Neural crest cell (in vitro differentiated cells): Measurements from ENCODE around the gene DDIAS. TPM values are rescaled to one million over a fixed set of nuclear protein-coding genes. Genes with fewer than 3 reads are reported as not detected.
"Not testable (repeated sequence)": the region's sequence is repeated elsewhere in the genome, so short reads cannot be mapped to it uniquely, and the experiment has no call there.

Source experiments
- DNase-seq: peaks from one replicate; pipeline ENCODE4 v3.0.0; 2021; ENCODE audit warnings: low read depth, mixed read lengths, low spot score
- H3K27ac Mint-ChIP-seq: one replicate; pipeline ENCODE4 v1.8.0; 2021; ENCODE audit warnings: mild to moderate bottlenecking, mixed read lengths; ENCODE audit not compliant: unreplicated experiment
- H3K27me3 Mint-ChIP-seq: 2 replicates; pipeline ENCODE4 v1.8.0; 2021; ENCODE audit warnings: low read depth, mild to moderate bottlenecking, mixed read lengths
- H3K36me3 Mint-ChIP-seq: 2 replicates; pipeline ENCODE4 v1.8.0; 2021; ENCODE audit warnings: low read depth, mild to moderate bottlenecking, mixed read lengths
- H3K4me1 Mint-ChIP-seq: 2 replicates; pipeline ENCODE4 v1.8.0; 2021; ENCODE audit warnings: mixed read lengths
- H3K4me3 Mint-ChIP-seq: one replicate; pipeline ENCODE4 v1.8.0; 2021; ENCODE audit warnings: mild to moderate bottlenecking, mixed read lengths
- H3K9me3 Mint-ChIP-seq: 2 replicates; pipeline ENCODE4 v1.8.0; 2021; ENCODE audit warnings: mixed read lengths
- total RNA-seq: library from RNA; stranded (reverse); gene quantifications from 2 replicates; pipeline ENCODE4 v1.2.1, GENCODE V29; 2021
- TF ChIP-seq, protein P1 (sequence below): fragments of 200-600 bp; sonication (generic); conservative IDR thresholded peaks from 2 replicates; pipeline ENCODE4 v1.5.0; 2021; ENCODE audit warnings: antibody characterized with exemption, mild to moderate bottlenecking

The DDIAS gene
- total RNA-seq, 1 donor from 2014 or later, result 23.2 TPM

DNA sequence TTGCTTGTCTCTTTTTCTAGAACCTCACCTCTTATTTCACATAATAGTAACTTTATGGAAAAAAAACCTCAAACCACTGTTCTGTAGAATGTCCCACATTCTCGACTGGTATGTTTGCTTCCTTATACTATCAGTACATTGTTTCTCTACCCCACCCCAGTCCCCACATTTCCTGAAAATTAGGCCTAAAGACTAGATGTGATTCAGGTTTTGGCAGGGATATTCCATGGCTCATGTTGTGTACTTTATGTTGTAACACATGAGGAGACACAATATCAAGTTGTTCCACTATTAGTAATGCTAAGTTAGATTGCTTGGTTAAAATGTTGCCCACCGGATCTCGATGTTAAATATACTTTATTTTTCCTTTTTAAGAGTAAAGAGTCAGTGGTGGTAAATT lies 34.7 kb downstream of the DDIAS start:
- TF ChIP-seq, protein P1, sequence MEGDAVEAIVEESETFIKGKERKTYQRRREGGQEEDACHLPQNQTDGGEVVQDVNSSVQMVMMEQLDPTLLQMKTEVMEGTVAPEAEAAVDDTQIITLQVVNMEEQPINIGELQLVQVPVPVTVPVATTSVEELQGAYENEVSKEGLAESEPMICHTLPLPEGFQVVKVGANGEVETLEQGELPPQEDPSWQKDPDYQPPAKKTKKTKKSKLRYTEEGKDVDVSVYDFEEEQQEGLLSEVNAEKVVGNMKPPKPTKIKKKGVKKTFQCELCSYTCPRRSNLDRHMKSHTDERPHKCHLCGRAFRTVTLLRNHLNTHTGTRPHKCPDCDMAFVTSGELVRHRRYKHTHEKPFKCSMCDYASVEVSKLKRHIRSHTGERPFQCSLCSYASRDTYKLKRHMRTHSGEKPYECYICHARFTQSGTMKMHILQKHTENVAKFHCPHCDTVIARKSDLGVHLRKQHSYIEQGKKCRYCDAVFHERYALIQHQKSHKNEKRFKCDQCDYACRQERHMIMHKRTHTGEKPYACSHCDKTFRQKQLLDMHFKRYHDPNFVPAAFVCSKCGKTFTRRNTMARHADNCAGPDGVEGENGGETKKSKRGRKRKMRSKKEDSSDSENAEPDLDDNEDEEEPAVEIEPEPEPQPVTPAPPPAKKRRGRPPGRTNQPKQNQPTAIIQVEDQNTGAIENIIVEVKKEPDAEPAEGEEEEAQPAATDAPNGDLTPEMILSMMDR, result no peak
- H3K27ac Mint-ChIP-seq, result no peak overlapping the region
- H3K9me3 Mint-ChIP-seq, result peaks cover 7% of the 10 kb centered on the region
- no peak for DNase-seq
- no peak overlapping the region for H3K4me3 Mint-ChIP-seq
- H3K36me3 Mint-ChIP-seq, result peaks cover 15% of the 10 kb centered on the region
- no peaks in the 10 kb centered on the region for H3K4me1 Mint-ChIP-seq
- no peaks in the 10 kb centered on the region for H3K27me3 Mint-ChIP-seq

DNA sequence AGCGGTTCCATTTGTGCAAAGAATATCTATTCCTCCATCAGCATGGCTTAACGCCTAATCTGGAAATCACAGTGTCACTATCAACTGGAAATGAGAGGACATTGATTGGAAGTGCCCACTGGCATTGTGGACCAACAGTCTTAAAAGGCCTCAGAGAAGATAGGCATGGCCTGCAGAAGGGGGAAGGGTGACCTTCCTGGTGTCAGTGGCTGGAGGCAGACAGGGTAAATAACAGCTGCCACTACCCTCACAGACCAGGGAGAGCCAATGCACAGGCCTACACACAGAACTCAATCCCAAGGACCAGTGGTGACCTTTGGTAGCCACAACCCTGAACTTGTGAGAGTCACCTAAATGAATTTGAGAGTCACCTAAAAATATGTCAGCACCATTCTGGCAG lies 36.0 kb downstream of the DDIAS start:
- Mint-ChIP-seq H3K4me1 (no peaks in the 10 kb centered on the region), H3K27me3 (no peaks in the 10 kb centered on the region), H3K9me3 (peaks cover 10% of the 10 kb centered on the region), H3K4me3 (no peak overlapping the region), H3K27ac (no peak overlapping the region), H3K36me3 (peaks cover 15% of the 10 kb centered on the region)
- TF ChIP-seq, protein P1, result no peak
- no peak for DNase-seq

DNA sequence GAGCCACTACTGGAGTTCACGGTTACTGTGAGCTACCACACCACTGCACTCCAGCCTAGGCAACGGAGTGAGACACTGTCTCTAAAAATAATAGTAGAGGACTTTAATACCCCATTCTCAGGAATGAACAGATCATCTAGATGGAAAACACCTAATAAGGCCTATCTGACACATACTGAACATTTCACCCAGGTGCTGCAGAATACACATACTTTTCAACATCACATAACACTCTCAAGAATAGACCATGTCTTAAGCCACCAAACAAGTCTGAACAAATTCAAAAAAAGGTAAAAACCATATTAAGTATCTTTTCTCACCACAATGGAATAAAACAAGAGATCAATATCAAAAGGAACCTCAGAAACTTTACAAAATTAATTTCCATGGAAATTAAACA lies 37.9 kb downstream of the DDIAS start:
- Mint-ChIP-seq H3K27me3 (no peaks in the 10 kb centered on the region), H3K4me3 (no peak overlapping the region), H3K36me3 (peaks cover 17% of the 10 kb centered on the region), H3K27ac (no peak overlapping the region), H3K9me3 (peaks cover 13% of the 10 kb centered on the region), H3K4me1 (no peaks in the 10 kb centered on the region)
- no peak for DNase-seq
- TF ChIP-seq, protein P1, result no peak

GRCh38 chr11:82942376-82942775 lies 40.8 kb downstream of the DDIAS start:
- no peak overlapping the region for H3K4me3 Mint-ChIP-seq
- H3K9me3 Mint-ChIP-seq, result peaks cover 13% of the 10 kb centered on the region
- no peak overlapping the region for H3K27ac Mint-ChIP-seq

DNA sequence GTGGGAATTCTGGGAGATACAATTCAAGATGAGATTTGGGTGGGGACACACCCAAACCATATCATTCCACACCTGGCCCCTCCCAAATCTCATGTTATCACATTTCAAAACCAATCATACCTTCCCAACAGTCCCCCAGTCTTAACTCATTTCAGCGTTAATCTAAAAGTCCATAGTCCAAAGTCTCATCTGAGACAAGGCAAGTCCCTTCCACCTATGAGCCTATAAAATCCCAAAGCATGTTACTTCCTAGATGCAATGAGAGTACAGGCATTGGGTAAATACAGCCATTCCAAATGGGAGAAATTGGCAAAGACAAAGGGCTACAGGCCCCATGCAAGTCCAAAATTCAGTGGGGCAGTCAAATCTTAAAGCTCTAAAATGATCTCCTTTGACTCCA lies 41.9 kb downstream of the DDIAS start:
- H3K36me3 Mint-ChIP-seq, H3K4me3 Mint-ChIP-seq, DNase-seq, H3K4me1 Mint-ChIP-seq, H3K27ac Mint-ChIP-seq, H3K27me3 Mint-ChIP-seq: not testable (repeated sequence)
- H3K9me3 Mint-ChIP-seq, result peaks cover 13% of the 10 kb centered on the region

More at GRCh38 chr11:82942376-82942775, 40.8 kb downstream of the DDIAS start:
- Mint-ChIP-seq H3K4me1 (no peaks in the 10 kb centered on the region), H3K36me3 (peaks cover 8% of the 10 kb centered on the region), H3K27me3 (no peaks in the 10 kb centered on the region)
- TF ChIP-seq, protein P1, result no peak
- no peak for DNase-seq

DNA sequence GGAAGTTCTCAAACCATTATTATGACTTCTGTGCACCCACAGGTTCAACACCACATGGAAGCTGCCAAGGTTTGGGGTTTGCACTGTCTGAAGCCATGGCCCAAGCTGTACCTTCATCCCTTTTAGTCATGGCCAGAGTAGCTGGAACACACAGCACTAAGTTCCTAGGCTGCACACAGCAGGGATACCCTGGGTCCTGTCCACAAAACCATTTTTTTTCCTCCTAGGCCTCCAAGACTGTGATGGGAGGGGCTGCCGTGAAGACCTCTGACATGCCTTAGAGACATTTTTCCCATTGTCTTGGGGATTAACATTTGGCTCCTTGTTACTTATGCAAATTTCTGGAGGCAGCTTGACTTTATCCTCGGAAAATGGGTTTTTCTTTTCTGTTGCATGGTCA lies 42.7 kb downstream of the DDIAS start:
- no peak overlapping the region for H3K27ac Mint-ChIP-seq
- H3K9me3 Mint-ChIP-seq, result peaks cover 13% of the 10 kb centered on the region
- no peak for DNase-seq
- H3K4me1 Mint-ChIP-seq, result no peaks in the 10 kb centered on the region
- TF ChIP-seq, protein P1, result no peak
- H3K4me3 Mint-ChIP-seq, result no peak overlapping the region
- H3K27me3 Mint-ChIP-seq, result no peaks in the 10 kb centered on the region
- peaks cover 5% of the 10 kb centered on the region for H3K36me3 Mint-ChIP-seq

- not testable (repeated sequence) for H3K4me1 Mint-ChIP-seq, H3K36me3 Mint-ChIP-seq
These were observed 43.5 kb downstream of the DDIAS start for GRCh38 chr11:82945041-82945440.

More at GRCh38 chr11:82945041-82945440, 43.5 kb downstream of the DDIAS start:
- not testable (repeated sequence) for H3K27me3 Mint-ChIP-seq, DNase-seq, H3K4me3 Mint-ChIP-seq, H3K27ac Mint-ChIP-seq
- H3K9me3 Mint-ChIP-seq, result peaks cover 11% of the 10 kb centered on the region
